H54 (cell line): ENCODE data around the gene GSTM3.
"Not testable (repeated sequence)": the region's sequence is repeated elsewhere in the genome, so short reads cannot be mapped to it uniquely, and the experiment has no call there.

Source experiments
- DNase-seq: peaks from one replicate; pipeline ENCODE4 v3.0.0; 2011; ENCODE audit warnings: low spot score, mixed read lengths; ENCODE audit not compliant: insufficient read length
- FAIRE-seq: peaks from 3 replicates; lab custom pipeline; 2011; peaks lifted over from hg19 to GRCh38; lab: Jason Lieb, UNC
- POLR2A ChIP-seq: IDR thresholded peaks from 2 replicates; pipeline ENCODE4 v1.6.1; 2011; ENCODE audit warnings: low read depth, mild to moderate bottlenecking, low read length

Gene GSTM3

GRCh38 chr1:109769330-109770078 lies 28.7 kb upstream of the GSTM3 start:
- TF ChIP-seq POLR2A = no peak
- DNase-seq = peak; percentile 88
- FAIRE-seq = peak; percentile 84

GRCh38 chr1:109768820-109769219 lies 28.0 kb upstream of the GSTM3 start:
- DNase-seq (no peak), FAIRE-seq (no peak)
- no peak for TF ChIP-seq POLR2A

GRCh38 chr1:109768335-109768650 lies 27.5 kb upstream of the GSTM3 start:
- DNase-seq (no peak), FAIRE-seq (no peak)
- TF ChIP-seq POLR2A = no peak

GRCh38 chr1:109767637-109768334 lies 26.9 kb upstream of the GSTM3 start:
- FAIRE-seq (no peak), DNase-seq (no peak)
- no peak for TF ChIP-seq POLR2A

- DNase-seq, FAIRE-seq: not testable (repeated sequence)
Measured at GRCh38 chr1:109766991-109767636, 26.3 kb upstream of the GSTM3 start.

GRCh38 chr1:109765896-109766615 lies 25.2 kb upstream of the GSTM3 start:
- no peak for TF ChIP-seq POLR2A
- FAIRE-seq = no peak
- DNase-seq = no peak

- no peak for FAIRE-seq
- no peak for TF ChIP-seq POLR2A
Measured at GRCh38 chr1:109765483-109765815, 24.6 kb upstream of the GSTM3 start.

GRCh38 chr1:109764561-109765482 lies 24.0 kb upstream of the GSTM3 start:
- no peak for DNase-seq
- TF ChIP-seq POLR2A = no peak

More at GRCh38 chr1:109765483-109765815, 24.6 kb upstream of the GSTM3 start:
- DNase-seq = no peak

GRCh38 chr1:109763646-109764415 lies 23.0 kb upstream of the GSTM3 start, which contains the start of gene EPS8L3:
Gene EPS8L3 (minus strand): TSS chr1:109763923. CDS start chr1:109761749, 2,174 bp downstream.
- no peak for TF ChIP-seq POLR2A
- DNase-seq (no peak), FAIRE-seq (no peak)

More at GRCh38 chr1:109764561-109765482, 24.0 kb upstream of the GSTM3 start:
- FAIRE-seq = no peak

- FAIRE-seq = no peak
- DNase-seq = no peak
- no peak for TF ChIP-seq POLR2A
Measured at GRCh38 chr1:109762821-109763645, 22.2 kb upstream of the GSTM3 start.

- FAIRE-seq (no peak), DNase-seq (no peak)
- no peak for TF ChIP-seq POLR2A
Measured at GRCh38 chr1:109762039-109762585, 21.3 kb upstream of the GSTM3 start.
